HepG2 (cell line): Measurements from ENCODE around the gene THEM5. TPM values are rescaled to one million over a fixed set of nuclear protein-coding genes. Genes with fewer than 3 reads are reported as not detected.

ENCODE experiments used
- ATF7-NPFF ChIP-seq: sonication (generic); formaldehyde crosslinking; IDR thresholded peaks from 2 replicates; pipeline ENCODE4 v1.8.1; 2023; ENCODE audit warnings: mild to moderate bottlenecking, low read depth, missing genetic modification reagents, moderate library complexity
- DZIP1 ChIP-seq: sonication (generic); formaldehyde crosslinking; IDR thresholded peaks from 2 replicates; pipeline ENCODE4 v1.5.0; 2020; ENCODE audit warnings: mild to moderate bottlenecking, missing genetic modification reagents
- GTF3A ChIP-seq: sonication (generic); formaldehyde crosslinking; conservative IDR thresholded peaks from 2 replicates; pipeline ENCODE4 v1.4.0; 2020; ENCODE audit warnings: mild to moderate bottlenecking, missing genetic modification reagents
- NR3C1 ChIP-seq: sonication (generic); formaldehyde crosslinking; IDR thresholded peaks from 2 replicates; pipeline ENCODE4 v1.4.0; 2020; ENCODE audit warnings: missing genetic modification reagents
- PAF1 ChIP-seq: IDR thresholded peaks from 2 replicates; pipeline ENCODE4 v1.6.1; 2016; ENCODE audit warnings: missing genetic modification reagents, missing compliant biosample characterization
- PAWR ChIP-seq: sonication (generic); formaldehyde crosslinking; IDR thresholded peaks from 2 replicates; pipeline ENCODE4 v1.4.0; 2020; ENCODE audit warnings: missing genetic modification reagents, mild to moderate bottlenecking, borderline replicate concordance
- PHB2 ChIP-seq: fragments of 450-650 bp; IDR thresholded peaks from 2 replicates; pipeline ENCODE4 v1.6.1; 2018; ENCODE audit not compliant: partially characterized antibody
- RELA ChIP-seq: sonication (generic); formaldehyde crosslinking; IDR thresholded peaks from 2 replicates; pipeline ENCODE4 v1.4.0; 2020; ENCODE audit warnings: missing genetic modification reagents
- SMAD1 ChIP-seq: sonication (generic); formaldehyde crosslinking; IDR thresholded peaks from 2 replicates; pipeline ENCODE4 v1.4.0; 2020; ENCODE audit warnings: missing genetic modification reagents, low read depth, mild to moderate bottlenecking, borderline replicate concordance
- SPEN ChIP-seq: sonication (generic); formaldehyde crosslinking; IDR thresholded peaks from 2 replicates; pipeline ENCODE4 v1.5.1; 2020; ENCODE audit warnings: low read depth, mild to moderate bottlenecking, missing genetic modification reagents
- SRY ChIP-seq: sonication (generic); formaldehyde crosslinking; IDR thresholded peaks from 2 replicates; pipeline ENCODE4 v1.8.0; 2022; ENCODE audit warnings: mild to moderate bottlenecking, missing genetic modification reagents
- TEAD2 ChIP-seq: sonication (generic); formaldehyde crosslinking; IDR thresholded peaks from 2 replicates; pipeline ENCODE4 v1.9.0; 2021; ENCODE audit warnings: missing genetic modification reagents
- THAP11 ChIP-seq: IDR thresholded peaks from 2 replicates; pipeline ENCODE4 v1.6.1; 2016; ENCODE audit warnings: missing biosample characterization, missing genetic modification reagents
- ZBTB38 ChIP-seq: sonication (generic); formaldehyde crosslinking; IDR thresholded peaks from 2 replicates; pipeline ENCODE4 v1.5.1; 2020; ENCODE audit warnings: mild to moderate bottlenecking, missing genetic modification reagents
- ZKSCAN5 ChIP-seq: sonication (generic); formaldehyde crosslinking; IDR thresholded peaks from 2 replicates; pipeline ENCODE4 v1.5.1; 2020; ENCODE audit warnings: mild to moderate bottlenecking, missing genetic modification reagents
- ZNF136 ChIP-seq: sonication (generic); formaldehyde crosslinking; IDR thresholded peaks from 2 replicates; pipeline ENCODE4 v1.8.1; 2022; ENCODE audit warnings: low read depth, mild to moderate bottlenecking, moderate library complexity, missing genetic modification reagents
- ZNF549 ChIP-seq: sonication (generic); formaldehyde crosslinking; IDR thresholded peaks from 2 replicates; pipeline ENCODE4 v1.5.0; 2020; ENCODE audit warnings: missing genetic modification reagents
- ZNF652 ChIP-seq: IDR thresholded peaks from 2 replicates; pipeline ENCODE4 v1.6.1; 2016; ENCODE audit warnings: low read depth, borderline replicate concordance
- ZNF674 ChIP-seq: sonication (generic); formaldehyde crosslinking; IDR thresholded peaks from 2 replicates; pipeline ENCODE4 v1.5.0; 2020; ENCODE audit warnings: low read depth, mild to moderate bottlenecking, missing genetic modification reagents
- ZNF773 ChIP-seq: sonication (generic); formaldehyde crosslinking; IDR thresholded peaks from 2 replicates; pipeline ENCODE4 v1.4.0; 2020; ENCODE audit warnings: missing genetic modification reagents, borderline replicate concordance
- polyA plus RNA-seq, 8 experiments: library from polyadenylated mRNA; depleted of rRNA in 3 of 8; stranded (reverse) in 7 of 8; unstranded in 1 of 8; fragments of >200 nt; fragmentation: Illumina TruSeq in 4 of 8; extraction: Trizol in 4 of 8; gene quantifications; 2 replicates each; pipeline versions ENCODE4 v1.2.1 to v1.2.3, GENCODE V29; 2011 to 2016; ENCODE audit warnings: low read depth in 4 of 8, missing spikeins in 1 of 8, mixed read lengths in 1 of 8; ENCODE audit not compliant: insufficient read depth in 1 of 8
- total RNA-seq, 5 experiments: library from RNA; depleted of rRNA; stranded (reverse); fragments of >200 nt; fragmentation: Illumina TruSeq; extraction: Trizol; gene quantifications; 2 replicates each; pipeline ENCODE4 v1.2.3, GENCODE V29; 2016; ENCODE audit warnings: low read depth in 1 of 5
- TF ChIP-seq, protein P1 (sequence below): sonication (generic); formaldehyde crosslinking; conservative IDR thresholded peaks from 2 replicates; pipeline ENCODE4 v1.8.0; 2022; ENCODE audit warnings: low read depth, missing genetic modification reagents
- TF ChIP-seq, protein P2 (sequence below): sonication (generic); formaldehyde crosslinking; IDR thresholded peaks from 2 replicates; pipeline ENCODE4 v1.4.0; 2020; ENCODE audit warnings: mild to moderate bottlenecking, missing genetic modification reagents, borderline replicate concordance
- TF ChIP-seq, protein P3 (sequence below): sonication (generic); formaldehyde crosslinking; IDR thresholded peaks from 2 replicates; pipeline ENCODE4 v1.4.0; 2020; ENCODE audit warnings: missing genetic modification reagents, borderline replicate concordance

The THEM5 gene
- total and polyA plus RNA-seq, 2 of the 13 experiments (the other 11 are each of a cell fraction or from before 2014, with no cell fraction given): not detected

DNA sequence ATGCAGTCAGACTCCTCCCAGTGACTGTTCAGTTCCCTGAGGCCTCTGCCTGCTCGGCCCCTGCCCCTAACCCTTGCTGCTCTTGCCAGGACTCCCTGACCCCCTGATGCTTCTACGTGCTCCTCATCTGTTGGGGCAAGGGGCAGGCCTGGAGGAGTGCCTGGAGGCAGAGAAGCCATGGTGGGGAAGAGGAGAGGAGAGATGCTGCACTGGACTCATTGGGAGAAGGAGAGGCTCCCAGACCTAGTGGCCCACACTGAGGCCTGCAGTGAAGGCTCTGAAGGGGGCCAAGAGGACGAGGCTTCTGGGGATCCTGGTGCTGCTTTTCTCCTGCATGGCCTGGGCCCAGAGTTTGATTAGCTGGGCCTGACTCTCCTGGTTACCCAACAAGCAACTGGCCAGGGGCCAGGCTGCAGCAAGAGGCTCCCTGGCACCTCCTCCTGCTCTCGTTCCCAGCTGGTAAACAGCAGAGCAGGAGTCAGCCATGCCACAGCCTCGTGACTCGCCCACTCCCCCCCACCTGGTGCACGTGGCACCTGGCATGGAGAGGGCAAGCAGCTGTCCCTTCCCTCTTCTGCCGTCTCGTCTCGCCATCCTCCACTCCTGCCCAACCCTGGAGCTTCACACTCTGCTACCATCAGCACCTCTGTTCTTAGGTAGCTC lies 21.1 kb downstream of the THEM5 start (continued):
- TF ChIP-seq ZNF773 (CRISPR knock-in tag) (no peak), ZNF549 (CRISPR knock-in tag) (no peak), PAF1 (CRISPR knock-in tag) (no peak), SMAD1 (CRISPR knock-in tag) (no peak), ATF7-NPFF (CRISPR knock-in tag) (no peak), ZNF652 (CRISPR knock-in tag) (no peak), GTF3A (CRISPR knock-in tag) (no peak), SRY (no peak), TEAD2 (CRISPR knock-in tag) (no peak), RELA (CRISPR knock-in tag) (no peak), SPEN (CRISPR knock-in tag) (0 out of 2 replicates have a peak, but pooled peaks have one; percentile 57), NR3C1 (CRISPR knock-in tag) (no peak), PHB2 (no peak), DZIP1 (CRISPR knock-in tag) (no peak), ZNF136 (CRISPR knock-in tag) (no peak), ZKSCAN5 (CRISPR knock-in tag) (no peak), PAWR (no peak), ZBTB38 (CRISPR knock-in tag) (no peak), THAP11 (CRISPR knock-in tag) (peak; percentile 66), ZNF674 (CRISPR knock-in tag) (no peak)
- TF ChIP-seq, protein P1, sequence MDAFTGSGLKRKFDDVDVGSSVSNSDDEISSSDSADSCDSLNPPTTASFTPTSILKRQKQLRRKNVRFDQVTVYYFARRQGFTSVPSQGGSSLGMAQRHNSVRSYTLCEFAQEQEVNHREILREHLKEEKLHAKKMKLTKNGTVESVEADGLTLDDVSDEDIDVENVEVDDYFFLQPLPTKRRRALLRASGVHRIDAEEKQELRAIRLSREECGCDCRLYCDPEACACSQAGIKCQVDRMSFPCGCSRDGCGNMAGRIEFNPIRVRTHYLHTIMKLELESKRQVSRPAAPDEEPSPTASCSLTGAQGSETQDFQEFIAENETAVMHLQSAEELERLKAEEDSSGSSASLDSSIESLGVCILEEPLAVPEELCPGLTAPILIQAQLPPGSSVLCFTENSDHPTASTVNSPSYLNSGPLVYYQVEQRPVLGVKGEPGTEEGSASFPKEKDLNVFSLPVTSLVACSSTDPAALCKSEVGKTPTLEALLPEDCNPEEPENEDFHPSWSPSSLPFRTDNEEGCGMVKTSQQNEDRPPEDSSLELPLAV (CRISPR knock-in tag): no peak
- TF ChIP-seq, protein P2, sequence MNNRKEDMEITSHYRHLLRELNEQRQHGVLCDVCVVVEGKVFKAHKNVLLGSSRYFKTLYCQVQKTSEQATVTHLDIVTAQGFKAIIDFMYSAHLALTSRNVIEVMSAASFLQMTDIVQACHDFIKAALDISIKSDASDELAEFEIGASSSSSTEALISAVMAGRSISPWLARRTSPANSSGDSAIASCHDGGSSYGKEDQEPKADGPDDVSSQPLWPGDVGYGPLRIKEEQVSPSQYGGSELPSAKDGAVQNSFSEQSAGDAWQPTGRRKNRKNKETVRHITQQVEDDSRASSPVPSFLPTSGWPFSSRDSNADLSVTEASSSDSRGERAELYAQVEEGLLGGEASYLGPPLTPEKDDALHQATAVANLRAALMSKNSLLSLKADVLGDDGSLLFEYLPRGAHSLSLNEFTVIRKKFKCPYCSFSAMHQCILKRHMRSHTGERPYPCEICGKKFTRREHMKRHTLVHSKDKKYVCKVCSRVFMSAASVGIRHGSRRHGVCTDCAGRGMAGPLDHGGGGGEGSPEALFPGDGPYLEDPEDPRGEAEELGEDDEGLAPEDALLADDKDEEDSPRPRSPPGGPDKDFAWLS (CRISPR knock-in tag): no peak
- TF ChIP-seq, protein P3, sequence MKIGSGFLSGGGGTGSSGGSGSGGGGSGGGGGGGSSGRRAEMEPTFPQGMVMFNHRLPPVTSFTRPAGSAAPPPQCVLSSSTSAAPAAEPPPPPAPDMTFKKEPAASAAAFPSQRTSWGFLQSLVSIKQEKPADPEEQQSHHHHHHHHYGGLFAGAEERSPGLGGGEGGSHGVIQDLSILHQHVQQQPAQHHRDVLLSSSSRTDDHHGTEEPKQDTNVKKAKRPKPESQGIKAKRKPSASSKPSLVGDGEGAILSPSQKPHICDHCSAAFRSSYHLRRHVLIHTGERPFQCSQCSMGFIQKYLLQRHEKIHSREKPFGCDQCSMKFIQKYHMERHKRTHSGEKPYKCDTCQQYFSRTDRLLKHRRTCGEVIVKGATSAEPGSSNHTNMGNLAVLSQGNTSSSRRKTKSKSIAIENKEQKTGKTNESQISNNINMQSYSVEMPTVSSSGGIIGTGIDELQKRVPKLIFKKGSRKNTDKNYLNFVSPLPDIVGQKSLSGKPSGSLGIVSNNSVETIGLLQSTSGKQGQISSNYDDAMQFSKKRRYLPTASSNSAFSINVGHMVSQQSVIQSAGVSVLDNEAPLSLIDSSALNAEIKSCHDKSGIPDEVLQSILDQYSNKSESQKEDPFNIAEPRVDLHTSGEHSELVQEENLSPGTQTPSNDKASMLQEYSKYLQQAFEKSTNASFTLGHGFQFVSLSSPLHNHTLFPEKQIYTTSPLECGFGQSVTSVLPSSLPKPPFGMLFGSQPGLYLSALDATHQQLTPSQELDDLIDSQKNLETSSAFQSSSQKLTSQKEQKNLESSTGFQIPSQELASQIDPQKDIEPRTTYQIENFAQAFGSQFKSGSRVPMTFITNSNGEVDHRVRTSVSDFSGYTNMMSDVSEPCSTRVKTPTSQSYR: peak; percentile 78; the same call in 1 of the 2 replicates
